GM12875 (cell line): ENCODE data around the gene CXCR2.

Experiments used
- H3K4me3 ChIP-seq: one replicate; pipeline ENCODE4 v1.5.1; 2011; ENCODE audit warnings: low read depth, low read length, control low read depth
- CTCF ChIP-seq: IDR thresholded peaks from 2 replicates; pipeline ENCODE4 v1.5.1; 2011; ENCODE audit warnings: low read depth, mild to moderate bottlenecking, control low read depth, inconsistent platforms, low read length, moderate library complexity, borderline replicate concordance; ENCODE audit not compliant: insufficient read depth

CXCR2 gene

GRCh38 chr2:218123986-218124385 lies 1.8 kb upstream of the CXCR2 start:
- H3K4me3 ChIP-seq = no peak overlapping the region
- TF ChIP-seq CTCF = no peak

GRCh38 chr2:218125095-218125494 lies 733 bp upstream of the CXCR2 start:
- no peak overlapping the region for H3K4me3 ChIP-seq
- TF ChIP-seq CTCF = no peak

- TF ChIP-seq CTCF = no peak
- no peak overlapping the region for H3K4me3 ChIP-seq
Observed at GRCh38 chr2:218127929-218128455, 2.2 kb downstream of the CXCR2 start.

- no peak for TF ChIP-seq CTCF
- no peak overlapping the region for H3K4me3 ChIP-seq
Observed at GRCh38 chr2:218128781-218129457, 3.1 kb downstream of the CXCR2 start.

- no peak overlapping the region for H3K4me3 ChIP-seq
- TF ChIP-seq CTCF = no peak
Observed at GRCh38 chr2:218129458-218130135, 3.8 kb downstream of the CXCR2 start.

- H3K4me3 ChIP-seq = no peak overlapping the region
- TF ChIP-seq CTCF = no peak
Observed at GRCh38 chr2:218130377-218130776, 4.5 kb downstream of the CXCR2 start.

- no peak overlapping the region for H3K4me3 ChIP-seq
- no peak for TF ChIP-seq CTCF
Observed at GRCh38 chr2:218130822-218131221, 5.0 kb downstream of the CXCR2 start.
